GM23338 (cell line): ENCODE data around the gene KIF21A.

Experiments
- CREB1 ChIP-seq: fragments of 250-450 bp; sonication (Bioruptor Pico); IDR thresholded peaks from 2 replicates; pipeline ENCODE4 v1.5.0; 2020; ENCODE audit warnings: low read depth, mild to moderate bottlenecking, moderate library complexity
- CTCF ChIP-seq, 2 experiments: fragments of 200-600 bp in 1 of 2; sonication (generic) in 1 of 2; conservative IDR thresholded peaks; 2 replicates each; pipeline versions ENCODE4 v1.5.1 to v1.6.1; 2016 to 2017; ENCODE audit warnings: antibody characterized with exemption in 2 of 2, low read depth in 2 of 2, mild to moderate bottlenecking in 2 of 2, moderate library complexity in 1 of 2
- EZH2phosphoT487 ChIP-seq: fragments of 200-600 bp; sonication (generic); IDR thresholded peaks from one replicate; pipeline ENCODE4 v1.8.1; 2018; ENCODE audit warnings: antibody characterized with exemption; ENCODE audit not compliant: unreplicated experiment
- JUNB ChIP-seq: IDR thresholded peaks from one replicate; pipeline ENCODE4 v1.6.1; 2016; ENCODE audit warnings: antibody characterized with exemption; ENCODE audit not compliant: unreplicated experiment
- POLR2AphosphoS5 ChIP-seq: IDR thresholded peaks from 2 replicates; pipeline ENCODE4 v1.6.1; 2016; ENCODE audit warnings: antibody characterized with exemption, low read depth
- REST ChIP-seq: IDR thresholded peaks from one replicate; pipeline ENCODE4 v1.6.1; 2018; ENCODE audit warnings: antibody characterized with exemption; ENCODE audit not compliant: unreplicated experiment

GRCh38 chr12:39420043-39420442 lies 22.9 kb downstream of the KIF21A start:
- TF ChIP-seq CTCF (conservative IDR thresholded peaks at IDR 0.05; ENCODE audit: low read depth in 2 of 2) (no peak), CREB1 (no peak), POLR2AphosphoS5 (no peak), REST (no peak), JUNB (no peak), EZH2phosphoT487 (no peak)
